LHCN-M2 (cell line): ENCODE results near the gene RWDD4. TPM values are rescaled to one million over a fixed set of nuclear protein-coding genes. Genes with fewer than 3 reads are reported as not detected.

ENCODE experiments used
- DNase-seq: peaks from one replicate; pipeline ENCODE4 v3.0.0-alpha.2; 2012; ENCODE audit warnings: low read depth
- polyA plus RNA-seq: library from polyadenylated mRNA; unstranded; fragments of >200 nt; gene quantifications from one replicate; pipeline ENCODE4 v1.2.1, GENCODE V29; 2012; ENCODE audit warnings: missing spikeins
- total RNA-seq: library from RNA; depleted of rRNA; stranded (reverse); fragments of >200 nt; gene quantifications from 2 replicates; pipeline ENCODE4 v1.2.3, GENCODE V29; 2014; rRNA removed

RWDD4 gene
- total RNA-seq = 42.2 and 53.3 TPM in 2 replicates
- 11.5 TPM for polyA plus RNA-seq

- DNase-seq = peak; percentile 99
Measured at GRCh38 chr4:183659029-183659871, at the start of gene RWDD4, which contains the start of gene TRAPPC11. RWDD4 (minus strand) TSS chr4:183659185; CDS start chr4:183658952, 233 bp downstream. TRAPPC11 (plus strand) TSS chr4:183659293; CDS start chr4:183663868, 4,575 bp downstream.

GRCh38 chr4:183702492-183702891 is 43.5 kb upstream of the RWDD4 start:
- no peak for DNase-seq

GRCh38 chr4:183700407-183700806 is 41.4 kb upstream of the RWDD4 start:
- no peak for DNase-seq

GRCh38 chr4:183698909-183699308 is 39.9 kb upstream of the RWDD4 start:
- no peak for DNase-seq

GRCh38 chr4:183691897-183692296 is 32.9 kb upstream of the RWDD4 start:
- DNase-seq = no peak

GRCh38 chr4:183691006-183691405 is 32.0 kb upstream of the RWDD4 start:
- DNase-seq = no peak

GRCh38 chr4:183688216-183688615 is 29.2 kb upstream of the RWDD4 start:
- DNase-seq = no peak

GRCh38 chr4:183686461-183686860 is 27.5 kb upstream of the RWDD4 start:
- DNase-seq = no peak

- DNase-seq = no peak
Measured at GRCh38 chr4:183681119-183681518, 22.1 kb upstream of the RWDD4 start.

- no peak for DNase-seq
Measured at GRCh38 chr4:183675625-183676024, 16.6 kb upstream of the RWDD4 start.

- no peak for DNase-seq
Measured at GRCh38 chr4:183674153-183674552, 15.2 kb upstream of the RWDD4 start.

- no peak for DNase-seq
Measured at GRCh38 chr4:183670960-183671555, 12.1 kb upstream of the RWDD4 start.

GRCh38 chr4:183670251-183670650 is 11.3 kb upstream of the RWDD4 start:
- DNase-seq = peak; percentile 57

GRCh38 chr4:183666088-183666487 is 7.1 kb upstream of the RWDD4 start:
- no peak for DNase-seq

GRCh38 chr4:183659872-183660242 is 872 bp upstream of the RWDD4 start:
- DNase-seq = no peak

GRCh38 chr4:183658362-183659028 is 490 bp downstream of the RWDD4 start:
- DNase-seq = no peak

- no peak for DNase-seq
Measured at GRCh38 chr4:183657564-183657963, 1.4 kb downstream of the RWDD4 start.

GRCh38 chr4:183645326-183645725 is 13.7 kb downstream of the RWDD4 start:
- DNase-seq = no peak

GRCh38 chr4:183639291-183639690 is 19.7 kb downstream of the RWDD4 start:
- DNase-seq = no peak

GRCh38 chr4:183638436-183638835 is 20.5 kb downstream of the RWDD4 start:
- peak; percentile 53 for DNase-seq

- peak; percentile 42 for DNase-seq
Measured at GRCh38 chr4:183637461-183637860, 21.5 kb downstream of the RWDD4 start.

GRCh38 chr4:183636923-183637322 is 22.1 kb downstream of the RWDD4 start:
- DNase-seq = no peak
